GM18508 (cell line): ENCODE results near the gene NFE2L2.
"Not testable (repeated sequence)": the region's sequence is repeated elsewhere in the genome, so short reads cannot be mapped to it uniquely, and the experiment has no call there.

ENCODE experiments used
- ATAC-seq: cut with Tn5 transposase; IDR thresholded peaks from one replicate; pipeline ENCODE4 v1.9.1; 2021; ENCODE audit warnings: moderate number of reproducible peaks; ENCODE audit not compliant: insufficient read depth, unreplicated experiment

NFE2L2 gene

GRCh38 chr2:177281400-177282180, 17.1 kb upstream of the NFE2L2 start:
- ATAC-seq: no peak

- ATAC-seq: no peak
Measured at GRCh38 chr2:177279847-177280246, 15.3 kb upstream of the NFE2L2 start.

- ATAC-seq: no peak
Measured at GRCh38 chr2:177275743-177276055, 11.2 kb upstream of the NFE2L2 start.

GRCh38 chr2:177275040-177275742, 10.7 kb upstream of the NFE2L2 start:
- ATAC-seq: no peak

GRCh38 chr2:177273408-177273807, 8.9 kb upstream of the NFE2L2 start:
- no peak for ATAC-seq

GRCh38 chr2:177272765-177273164, 8.2 kb upstream of the NFE2L2 start:
- no peak for ATAC-seq

GRCh38 chr2:177271981-177272666, 7.6 kb upstream of the NFE2L2 start:
- ATAC-seq: no peak

GRCh38 chr2:177270531-177270930, 6.0 kb upstream of the NFE2L2 start:
- ATAC-seq: no peak

- ATAC-seq: no peak
Measured at GRCh38 chr2:177268901-177269300, 4.4 kb upstream of the NFE2L2 start.

GRCh38 chr2:177268187-177268871, 3.8 kb upstream of the NFE2L2 start:
- ATAC-seq: no peak

- not testable (repeated sequence) for ATAC-seq
Measured at GRCh38 chr2:177266955-177267354, 2.4 kb upstream of the NFE2L2 start.

GRCh38 chr2:177265824-177266817, 1.6 kb upstream of the NFE2L2 start:
- ATAC-seq: no peak

- peak; percentile 3 for ATAC-seq
Measured at GRCh38 chr2:177264209-177264692, 276 bp downstream of the NFE2L2 start.

- ATAC-seq: peak; percentile 37
Measured at GRCh38 chr2:177263451-177264208, 897 bp downstream of the NFE2L2 start.

GRCh38 chr2:177262958-177263450, 1.5 kb downstream of the NFE2L2 start:
- ATAC-seq: no peak

GRCh38 chr2:177262092-177262491, 2.4 kb downstream of the NFE2L2 start:
- ATAC-seq: no peak

GRCh38 chr2:177261116-177262060, 3.1 kb downstream of the NFE2L2 start:
- ATAC-seq: no peak
